K562 (cell line): ENCODE measurements around the gene ADSS1. TPM values are rescaled to one million over a fixed set of nuclear protein-coding genes. Genes with fewer than 3 reads are reported as not detected.

ENCODE experiments used
- ATAC-seq: fragments of 200-7000 bp; cut with Tn5 transposase; 3 replicates; pipeline ENCODE4 v1.9.1; 2020; ENCODE audit warnings: moderate library complexity
- BruUV-seq: library from RNA; stranded (reverse); fragments of 400-500 nt; replicated peaks from 2 replicates; lab custom pipeline; 2021; lab: Mats Ljungman, UMichigan
- CTCF ChIA-PET: fragments of 300-600 bp; formaldehyde crosslinking; extraction: SDS; loops from one replicate; lab custom pipeline; 2021; ENCODE audit warnings: low intra/inter-chr PET ratio; lab: Yijun Ruan, JAX
- POLR2A ChIA-PET: fragments of 300-600, 350-650 bp; sonication (Branson Sonifier 250); formaldehyde crosslinking; extraction: SDS; loops from one replicate; lab custom pipeline; 2021; ENCODE audit warnings: antibody characterized with exemption, inconsistent platforms; lab: Yijun Ruan, JAX
- DNase-seq, 4 experiments: peaks; one replicate each; pipeline versions ENCODE4 v3.0.0 to v3.0.0-alpha.2; 2011 to 2018; ENCODE audit warnings: low spot score in 3 of 4, mixed read lengths in 3 of 4; ENCODE audit errors: extremely low read depth in 1 of 4
- FAIRE-seq: peaks from 2 replicates; lab custom pipeline; 2011; peaks lifted over from hg19 to GRCh38; lab: Jason Lieb, UNC
- H2AFZ ChIP-seq: 2 replicates; pipeline ENCODE4 v1.6.0; 2011; ENCODE audit warnings: low read depth, low read length, control low read depth, inconsistent platforms
- H3K27ac ChIP-seq: fragments of 200-600 bp; 3 replicates; pipeline ENCODE4 v1.8.0; 2011; ENCODE audit warnings: low read depth, mild to moderate bottlenecking, control low read depth, inconsistent platforms, low read length, moderate library complexity, mixed read lengths; ENCODE audit errors: extremely low read depth
- H3K27me3 ChIP-seq, 2 experiments: fragments of 300-600 bp in 1 of 2; 2 replicates in 1 of 2; 3 replicates in 1 of 2; pipeline versions ENCODE4 v1.6.0 to v1.8.0; 2011; ENCODE audit warnings: inconsistent platforms in 2 of 2, low read length in 2 of 2, mild to moderate bottlenecking in 1 of 2, mixed read lengths in 1 of 2, moderate library complexity in 1 of 2; ENCODE audit not compliant: control insufficient read depth in 2 of 2, insufficient read depth in 2 of 2
- H3K36me3 ChIP-seq: fragments of 300-600 bp; 3 replicates; pipeline ENCODE4 v1.8.0; 2011; ENCODE audit warnings: mild to moderate bottlenecking, low read length, inconsistent platforms; ENCODE audit not compliant: control insufficient read depth, insufficient read depth
- H3K4me1 ChIP-seq, 2 experiments: fragments of 200-600 bp in 1 of 2; replicated peaks in 1 of 2; 2 replicates in 1 of 2; 3 replicates in 1 of 2; pipeline versions ENCODE4 v1.5.1 to v1.8.0; 2011; ENCODE audit warnings: inconsistent platforms in 2 of 2, low read length in 2 of 2, mild to moderate bottlenecking in 1 of 2, mixed read lengths in 1 of 2, moderate library complexity in 1 of 2; ENCODE audit not compliant: control insufficient read depth in 2 of 2, insufficient read depth in 2 of 2
- H3K4me2 ChIP-seq: 2 replicates; pipeline ENCODE4 v1.6.1; 2011; ENCODE audit warnings: low read length, control low read depth, inconsistent platforms, mixed read lengths; ENCODE audit not compliant: insufficient read depth
- H3K4me3 ChIP-seq: fragments of 200-600 bp; sonication (generic), shearing (Covaris generic); 2 replicates; pipeline ENCODE4 v1.5.1; 2016; ENCODE audit warnings: control low read depth, inconsistent platforms
- H3K79me2 ChIP-seq: fragments of 200-600 bp; 3 replicates; pipeline ENCODE4 v1.8.0; 2011; ENCODE audit warnings: low read length, inconsistent platforms; ENCODE audit not compliant: control insufficient read depth, insufficient read depth
- H3K9ac ChIP-seq, 2 experiments: 2 replicates each; pipeline versions ENCODE4 v1.6.0 to v1.6.1; 2011; ENCODE audit warnings: low read depth in 2 of 2, low read length in 2 of 2, control low read depth in 1 of 2, inconsistent platforms in 1 of 2, mild to moderate bottlenecking in 1 of 2, mixed read lengths in 1 of 2; ENCODE audit not compliant: insufficient read depth in 1 of 2
- H3K9me1 ChIP-seq: one replicate; pipeline ENCODE4 v1.6.0; 2011; ENCODE audit warnings: inconsistent platforms, mild to moderate bottlenecking, low read length, moderate library complexity; ENCODE audit not compliant: control insufficient read depth, insufficient read depth
- H3K9me3 ChIP-seq: replicated peaks from 2 replicates; pipeline ENCODE4 v1.5.1; 2011; ENCODE audit warnings: low read depth, low read length, inconsistent platforms; ENCODE audit not compliant: control insufficient read depth, insufficient read depth
- H4K20me1 ChIP-seq: replicated peaks from 2 replicates; pipeline ENCODE4 v1.6.1; 2011; ENCODE audit warnings: low read length, inconsistent platforms, mixed read lengths; ENCODE audit not compliant: control insufficient read depth, insufficient read depth
- BRCA1 ChIP-seq, 2 experiments: fragments of 450-650 bp in 1 of 2; sonication (generic) in 1 of 2; formaldehyde crosslinking in 1 of 2; IDR thresholded peaks; 2 replicates each; pipeline versions ENCODE4 v1.5.0 to v1.6.1; 2017 to 2020; ENCODE audit warnings: mild to moderate bottlenecking in 1 of 2, missing genetic modification reagents in 1 of 2
- BRD9 ChIP-seq: fragments of 450-650 bp; IDR thresholded peaks from 2 replicates; pipeline ENCODE4 v1.6.1; 2018; ENCODE audit warnings: low read depth; ENCODE audit not compliant: partially characterized antibody
- SAFB2 ChIP-seq: fragments of 200-400 bp; formaldehyde crosslinking; IDR thresholded peaks from 2 replicates; pipeline ENCODE4 v1.6.1; 2018; ENCODE audit warnings: borderline replicate concordance, low read length, low read depth, moderate library complexity; ENCODE audit not compliant: severe bottlenecking
- WGBS: fragments of 100-300 bp; shearing (Covaris generic); methylation state at CpG from one replicate; pipeline ENCODE4 v1.1.6; 2016; ENCODE audit warnings: low coverage, mixed read lengths; ENCODE audit not compliant: insufficient coverage; ENCODE audit errors: missing lambda C conversion rate; 5-methylcytosine and 5-hydroxymethylcytosine counted together
- in situ Hi-C: fragments of 300-500 bp; cut with MboI; formaldehyde crosslinking; loops from 4 replicates; pipeline ENCODE4 v1.15.0; 2018; ENCODE audit warnings: inconsistent platforms, mixed read lengths
- intact Hi-C: fragments of 100-400 bp; cut with micrococcal nuclease; formaldehyde crosslinking; loops from 2 replicates; pipeline ENCODE4 v1.14.2; 2022
- polyA plus RNA-seq, 8 experiments: library from polyadenylated mRNA; depleted of rRNA in 4 of 8; stranded (reverse) in 5 of 8; unstranded in 3 of 8; fragments of >200 nt; fragmentation: Nextera tagmentation in 2 of 8; fragmentation: Illumina TruSeq in 1 of 8; extraction: Ambion mirVana in 2 of 8; extraction: Trizol in 1 of 8; gene quantifications; 2 replicates each; pipeline versions ENCODE4 v1.2.1 to v1.2.3, GENCODE V29; 2011 to 2014; ENCODE audit warnings: inconsistent platforms in 1 of 8, missing spikeins in 1 of 8
- total RNA-seq, 7 experiments: library from RNA; depleted of rRNA in 6 of 7; stranded (reverse); fragments of >200 nt in 6 of 7; fragmentation: Illumina TruSeq in 2 of 7; extraction: Trizol in 2 of 7; gene quantifications; 2 replicates each; pipeline versions ENCODE4 v1.2.1 to v1.2.3, GENCODE V29; 2011 to 2021; ENCODE audit warnings: low replicate concordance in 1 of 7

ADSS1 gene
- total and polyA plus RNA-seq, 9 of the 15 experiments (the other 6 are each of a cell fraction or from before 2014, with no cell fraction given) = 0.53 to 5.9 (median 3.9) TPM

DNA sequence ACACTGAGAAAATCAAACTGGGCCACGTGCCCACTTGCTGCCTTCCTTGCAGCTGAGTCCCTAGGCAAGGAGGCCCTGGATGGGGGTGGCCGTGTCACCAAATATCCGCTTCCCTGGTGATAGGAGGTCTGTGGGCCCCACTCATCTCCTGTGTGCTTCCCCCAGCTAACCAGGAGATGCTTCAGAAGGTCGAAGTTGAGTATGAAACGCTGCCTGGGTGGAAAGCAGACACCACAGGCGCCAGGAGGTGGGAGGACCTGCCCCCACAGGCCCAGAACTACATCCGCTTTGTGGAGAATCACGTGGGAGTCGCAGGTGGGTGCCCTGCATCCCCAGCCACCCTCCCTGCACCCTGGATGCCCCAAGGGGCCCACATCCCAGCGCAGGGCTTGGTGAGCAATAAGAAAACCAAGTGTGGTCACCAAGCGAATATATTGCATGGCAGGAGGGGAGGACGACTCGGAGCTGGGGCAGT is 22.1 kb downstream of the ADSS1 start (continued):
- TF ChIP-seq SAFB2 = no peak

DNA sequence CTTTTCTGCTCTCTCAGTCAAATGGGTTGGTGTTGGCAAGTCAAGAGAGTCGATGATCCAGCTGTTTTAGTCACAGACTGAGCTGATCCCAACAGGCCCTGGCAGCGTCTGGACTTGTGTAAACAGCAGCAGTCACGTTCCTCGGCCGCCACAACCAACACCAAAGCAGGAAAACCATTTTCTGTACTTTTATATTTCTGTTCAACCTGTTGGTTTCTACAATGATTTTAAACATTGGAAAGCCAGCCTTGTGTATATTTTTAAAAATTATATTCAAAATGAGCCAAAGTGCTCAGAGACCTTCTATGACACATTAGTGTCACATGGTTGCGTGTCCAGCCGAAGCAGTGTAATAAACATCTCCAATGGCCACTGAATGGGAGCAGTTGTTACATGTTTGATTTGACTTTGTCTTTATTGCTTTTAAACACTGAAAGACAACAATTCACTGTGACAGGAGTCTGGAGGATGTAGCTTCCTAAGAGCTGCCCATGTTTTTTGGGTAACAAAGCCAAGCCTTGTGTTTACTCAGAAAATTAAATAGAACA is 23.0 kb downstream of the ADSS1 start:
- no peak overlapping the region for H3K27ac ChIP-seq
- intact Hi-C loops (no loop called here), in situ Hi-C loops (no loop called here)
- no peak for FAIRE-seq
- POLR2A ChIA-PET = interaction anchor here (1.1 kb wide), 1 partner anchor 9 kb away, joined by 4 read pairs; no protein-coding TSS in a partner anchor
- no peaks in the 10 kb centered on the region for H3K27me3 ChIP-seq
- no peak for DNase-seq
- no TSS peak for BruUV-seq
- no peaks in the 10 kb centered on the region for H3K79me2 ChIP-seq
- H3K9me3 ChIP-seq = 0 out of 2 replicates have a peak, but pooled peaks cover 4% of the 10 kb centered on the region
- H2AFZ ChIP-seq = no peak overlapping the region
- no peaks in the 10 kb centered on the region for H3K9me1 ChIP-seq
- CTCF ChIA-PET = no interaction called here
- peaks cover 0 to 26% of the 10 kb centered on the region in 2 experiments; a peak in 2 of 5 replicates for H3K4me1 ChIP-seq
- 57% methylated on average over 6 of the region's 7 CpGs for WGBS
- H3K4me2 ChIP-seq = no peak overlapping the region
- H3K4me3 ChIP-seq = no peak overlapping the region
- no peak for ATAC-seq
- no peaks in the 10 kb centered on the region for H4K20me1 ChIP-seq
- TF ChIP-seq BRCA1 (IDR thresholded peaks at IDR 0.05) = no peak
- no peak for TF ChIP-seq BRCA1 (CRISPR knock-in tag; IDR thresholded peaks at IDR 0.05)
- no peak for TF ChIP-seq BRD9
- H3K36me3 ChIP-seq = no peaks in the 10 kb centered on the region
- no peak overlapping the region for H3K9ac ChIP-seq
